Liver (tissue), 3 donors: Measurements from ENCODE around the gene GRIN2A.

ENCODE experiments used
- CTCF ChIP-seq: fragments of 150-350 bp; IDR thresholded peaks from 2 replicates; pipeline ENCODE4 v1.5.1; 2017; ENCODE audit warnings: improper control_type of control experiment, low read depth, low read length; ENCODE audit not compliant: missing input control
- HNF4A ChIP-seq, 2 donors: conservative IDR thresholded peaks; 2 replicates each; pipeline ENCODE4 v1.6.1; 2016; ENCODE audit warnings: antibody characterized with exemption in 2 of 2, mild to moderate bottlenecking in 2 of 2
- JUND ChIP-seq, 2 donors: IDR thresholded peaks; 2 replicates each; pipeline ENCODE4 v1.6.1; 2016; ENCODE audit warnings: antibody characterized with exemption in 2 of 2
- SP1 ChIP-seq: IDR thresholded peaks from 2 replicates; pipeline ENCODE4 v1.6.1; 2018; ENCODE audit warnings: antibody characterized with exemption, mild to moderate bottlenecking
- TAF1 ChIP-seq: conservative IDR thresholded peaks from 2 replicates; pipeline ENCODE4 v1.6.1; 2016; ENCODE audit warnings: antibody characterized with exemption, mild to moderate bottlenecking
- TF ChIP-seq, protein P1 (sequence below): IDR thresholded peaks from 2 replicates; pipeline ENCODE4 v1.6.1; 2016; ENCODE audit warnings: antibody characterized with exemption
- donor health status: healthy.
- donor health status: healthy.

DNA sequence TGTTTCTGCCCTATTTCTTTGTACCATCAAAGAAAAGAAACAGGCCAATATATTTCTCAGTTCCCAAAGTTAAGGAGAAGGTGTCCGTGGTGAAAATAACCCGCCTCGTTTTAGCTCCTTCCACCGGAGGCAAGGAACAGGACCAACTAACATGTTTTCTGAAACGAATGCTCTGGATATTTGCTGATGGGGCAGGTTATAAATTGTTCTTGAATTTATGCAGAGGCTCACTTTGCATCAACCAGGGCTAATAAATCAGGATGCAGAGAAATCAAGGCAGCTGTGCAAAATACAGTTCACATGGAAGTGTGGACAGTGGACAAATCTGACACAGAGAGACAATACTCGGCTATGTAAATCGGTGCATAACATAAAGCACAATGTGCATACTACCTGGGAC lies 189.8 kb downstream of the GRIN2A start:
- TF ChIP-seq CTCF = no peak
- TF ChIP-seq HNF4A (conservative IDR thresholded peaks at IDR 0.05) = no peak
- no peak for TF ChIP-seq TAF1
- no peak for TF ChIP-seq JUND (IDR thresholded peaks at IDR 0.05)
- TF ChIP-seq, protein P1, sequence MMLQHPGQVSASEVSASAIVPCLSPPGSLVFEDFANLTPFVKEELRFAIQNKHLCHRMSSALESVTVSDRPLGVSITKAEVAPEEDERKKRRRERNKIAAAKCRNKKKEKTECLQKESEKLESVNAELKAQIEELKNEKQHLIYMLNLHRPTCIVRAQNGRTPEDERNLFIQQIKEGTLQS = no peak
- TF ChIP-seq SP1 = no peak
